Lower leg skin (tissue), 3 donors: ENCODE measurements around the gene SPACDR.

Experiments used
- CTCF ChIP-seq, 3 donors: fragments of 450-650 bp; IDR thresholded peaks; one replicate each; pipeline ENCODE4 v1.5.1; 2016; ENCODE audit warnings: antibody characterized with exemption in 3 of 3, mild to moderate bottlenecking in 3 of 3, moderate library complexity in 2 of 3
- POLR2A ChIP-seq, 2 donors: fragments of 450-650 bp; IDR thresholded peaks; one replicate each; pipeline ENCODE4 v1.6.1; 2016 to 2017; ENCODE audit warnings: antibody characterized with exemption in 2 of 2, mild to moderate bottlenecking in 1 of 2, moderate library complexity in 1 of 2

GRCh38 chr7:100433592-100434296, 30.3 kb downstream of the SPACDR start:
- TF ChIP-seq CTCF (IDR thresholded peaks at IDR 0.05) (no peak), POLR2A (IDR thresholded peaks at IDR 0.05) (no peak)
